Measurements from ENCODE around the gene OR12D2.
"Not testable (repeated sequence)": the region's sequence is repeated elsewhere in the genome, so short reads cannot be mapped to it uniquely, and the experiment has no call there.

DNA sequence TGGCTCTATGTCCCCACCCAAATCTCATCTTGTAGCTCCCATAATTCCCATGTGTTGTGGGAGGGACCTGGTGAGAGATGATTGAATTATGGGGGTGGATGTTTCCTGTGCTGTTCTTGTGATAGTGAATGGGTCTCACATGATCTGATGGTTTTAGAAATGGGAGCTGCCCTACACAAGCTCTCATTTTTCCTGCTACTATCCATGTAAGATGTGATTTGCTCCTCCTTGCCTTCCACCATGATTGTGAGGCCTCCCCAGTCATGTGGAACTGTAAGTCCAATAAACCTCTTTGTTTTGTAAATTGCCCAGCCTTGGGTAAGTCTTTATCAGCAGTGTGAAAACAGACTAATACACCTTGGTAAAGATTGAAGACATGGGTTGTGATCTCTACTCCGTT, 48.6 kb downstream of the OR12D2 start:
- not testable (repeated sequence) for TF ChIP-seq CTCF, EP300 (IDR thresholded peaks at IDR 0.05)

Data from stomach (tissue), 4 donors.